Uterus (tissue), 2 donors: Measurements from ENCODE around the gene PSMC3IP.

Experiments used
- CTCF ChIP-seq, 4 experiments: fragments of 200-600 bp in 2 of 4; fragments of 450-650 bp in 2 of 4; sonication (generic) in 2 of 4; IDR thresholded peaks; one replicate each; pipeline ENCODE4 v1.5.1; 2016 to 2019; ENCODE audit warnings: antibody characterized with exemption in 4 of 4, mild to moderate bottlenecking in 2 of 4, moderate library complexity in 1 of 4
- POLR2A ChIP-seq, 2 donors: fragments of 450-650 bp; IDR thresholded peaks; one replicate each; pipeline ENCODE4 v1.6.1; 2016; ENCODE audit warnings: antibody characterized with exemption in 2 of 2, mild to moderate bottlenecking in 1 of 2, moderate library complexity in 1 of 2

GRCh38 chr17:42536372-42537155, 41.0 kb downstream of the PSMC3IP start:
- TF ChIP-seq CTCF (IDR thresholded peaks at IDR 0.05) (peak in 1 of 4 experiments; percentile 7), POLR2A (IDR thresholded peaks at IDR 0.05) (no peak)
